KMS-11 (cell line): ENCODE measurements around the gene TMEM37.

Source experiments
- H2AFZ ChIP-seq: fragments of 200-600 bp; sonication (generic); 2 replicates; pipeline ENCODE4 v1.6.1; 2016; ENCODE audit warnings: antibody characterized with exemption, mixed run types, low read depth
- H3K27ac ChIP-seq: fragments of 200-600 bp; sonication (generic); 2 replicates; pipeline ENCODE4 v1.6.1; 2016; ENCODE audit warnings: mild to moderate bottlenecking, mixed run types
- H3K27me3 ChIP-seq: fragments of 200-600 bp; sonication (generic); 2 replicates; pipeline ENCODE4 v1.6.1; 2017; ENCODE audit warnings: mild to moderate bottlenecking, low read depth, mixed run types, moderate library complexity; ENCODE audit not compliant: insufficient read depth
- H3K36me3 ChIP-seq: fragments of 200-600 bp; sonication (generic); 2 replicates; pipeline ENCODE4 v1.6.1; 2017; ENCODE audit warnings: mild to moderate bottlenecking, mixed run types; ENCODE audit not compliant: insufficient read depth
- H3K4me1 ChIP-seq: fragments of 200-600 bp; sonication (generic); 2 replicates; pipeline ENCODE4 v1.6.1; 2016; ENCODE audit warnings: mild to moderate bottlenecking, low read depth, mixed run types; ENCODE audit not compliant: poor library complexity, severe bottlenecking
- H3K4me2 ChIP-seq: fragments of 200-600 bp; sonication (generic); 2 replicates; pipeline ENCODE4 v1.7.0; 2016; ENCODE audit warnings: mild to moderate bottlenecking, mixed run types
- H3K4me3 ChIP-seq: fragments of 200-600 bp; sonication (generic); IDR thresholded peaks from 2 replicates; pipeline ENCODE4 v1.6.1; 2017; ENCODE audit warnings: low read depth, low read length, mixed read lengths; ENCODE audit not compliant: insufficient read depth
- H3K79me2 ChIP-seq: fragments of 200-600 bp; sonication (generic); 2 replicates; pipeline ENCODE4 v1.6.1; 2016; ENCODE audit warnings: low read depth, mixed run types; ENCODE audit not compliant: insufficient read depth
- H3K9ac ChIP-seq: fragments of 200-600 bp; sonication (generic); 2 replicates; pipeline ENCODE4 v1.6.1; 2016; ENCODE audit warnings: mild to moderate bottlenecking, mixed run types
- H4K20me1 ChIP-seq: fragments of 200-600 bp; sonication (generic); 2 replicates; pipeline ENCODE4 v1.6.1; 2016; ENCODE audit warnings: mild to moderate bottlenecking, mixed run types; ENCODE audit not compliant: insufficient read depth
- CTCF ChIP-seq: fragments of 200-600 bp; sonication (generic); conservative IDR thresholded peaks from 2 replicates; pipeline ENCODE4 v1.6.1; 2017; ENCODE audit warnings: low read depth, mild to moderate bottlenecking, antibody characterized with exemption, low read length, moderate library complexity, mixed read lengths

Gene TMEM37

GRCh38 chr2:119483896-119484718 lies 52.5 kb downstream of the TMEM37 start:
- H3K27me3 ChIP-seq = no peaks in the 10 kb centered on the region
- TF ChIP-seq CTCF = no peak

GRCh38 chr2:119484834-119485233 lies 53.2 kb downstream of the TMEM37 start:
- no peaks in the 10 kb centered on the region for H3K79me2 ChIP-seq
- H3K27me3 ChIP-seq = no peaks in the 10 kb centered on the region
- no peaks in the 10 kb centered on the region for H3K36me3 ChIP-seq
- no peak for TF ChIP-seq CTCF
- no peak overlapping the region for H3K4me3 ChIP-seq
- no peak overlapping the region for H3K27ac ChIP-seq
- H2AFZ ChIP-seq = no peak overlapping the region
- H3K4me1 ChIP-seq = no peaks in the 10 kb centered on the region
- H4K20me1 ChIP-seq = no peaks in the 10 kb centered on the region
- H3K4me2 ChIP-seq = no peak overlapping the region
- no peak overlapping the region for H3K9ac ChIP-seq

More at GRCh38 chr2:119483896-119484718, 52.5 kb downstream of the TMEM37 start:
- Histone ChIP-seq H3K4me1 (no peaks in the 10 kb centered on the region), H3K9ac (no peak overlapping the region), H3K79me2 (no peaks in the 10 kb centered on the region), H3K4me3 (no peak overlapping the region), H2AFZ (no peak overlapping the region), H3K36me3 (no peaks in the 10 kb centered on the region), H3K4me2 (no peak overlapping the region), H4K20me1 (no peaks in the 10 kb centered on the region), H3K27ac (no peak overlapping the region)

- Histone ChIP-seq H4K20me1 (no peaks in the 10 kb centered on the region), H3K4me1 (no peaks in the 10 kb centered on the region), H3K9ac (no peak overlapping the region), H3K4me2 (no peak overlapping the region), H3K27me3 (no peaks in the 10 kb centered on the region), H2AFZ (no peak overlapping the region), H3K27ac (no peak overlapping the region), H3K79me2 (no peaks in the 10 kb centered on the region), H3K4me3 (no peak overlapping the region), H3K36me3 (no peaks in the 10 kb centered on the region)
- no peak for TF ChIP-seq CTCF
Observed at GRCh38 chr2:119485336-119486110, 53.9 kb downstream of the TMEM37 start.

- TF ChIP-seq CTCF = no peak
Observed at GRCh38 chr2:119486196-119486827, 54.7 kb downstream of the TMEM37 start.

More at GRCh38 chr2:119486196-119486827, 54.7 kb downstream of the TMEM37 start:
- Histone ChIP-seq H2AFZ (no peak overlapping the region), H3K36me3 (no peaks in the 10 kb centered on the region), H3K4me3 (no peak overlapping the region), H4K20me1 (no peaks in the 10 kb centered on the region), H3K79me2 (no peaks in the 10 kb centered on the region), H3K9ac (no peak overlapping the region), H3K27me3 (no peaks in the 10 kb centered on the region), H3K27ac (no peak overlapping the region), H3K4me1 (no peaks in the 10 kb centered on the region), H3K4me2 (no peak overlapping the region)
